HG03066 (cell line): ENCODE measurements around the gene NT5M.
"Not testable (repeated sequence)": the region's sequence is repeated elsewhere in the genome, so short reads cannot be mapped to it uniquely, and the experiment has no call there.

ENCODE experiments used
- ATAC-seq: cut with Tn5 transposase; IDR thresholded peaks from one replicate; pipeline ENCODE4 v1.9.1; 2021; ENCODE audit warnings: low read depth; ENCODE audit not compliant: unreplicated experiment

Gene NT5M

GRCh38 chr17:17300624-17301568 is 2.3 kb upstream of the NT5M start:
- no peak for ATAC-seq

- ATAC-seq = not testable (repeated sequence)
These were observed 1.5 kb upstream of the NT5M start for GRCh38 chr17:17301659-17302058.

GRCh38 chr17:17303847-17304490 is 796 bp downstream of the NT5M start:
- no peak for ATAC-seq

- no peak for ATAC-seq
These were observed 1.4 kb downstream of the NT5M start for GRCh38 chr17:17304521-17304985.

DNA sequence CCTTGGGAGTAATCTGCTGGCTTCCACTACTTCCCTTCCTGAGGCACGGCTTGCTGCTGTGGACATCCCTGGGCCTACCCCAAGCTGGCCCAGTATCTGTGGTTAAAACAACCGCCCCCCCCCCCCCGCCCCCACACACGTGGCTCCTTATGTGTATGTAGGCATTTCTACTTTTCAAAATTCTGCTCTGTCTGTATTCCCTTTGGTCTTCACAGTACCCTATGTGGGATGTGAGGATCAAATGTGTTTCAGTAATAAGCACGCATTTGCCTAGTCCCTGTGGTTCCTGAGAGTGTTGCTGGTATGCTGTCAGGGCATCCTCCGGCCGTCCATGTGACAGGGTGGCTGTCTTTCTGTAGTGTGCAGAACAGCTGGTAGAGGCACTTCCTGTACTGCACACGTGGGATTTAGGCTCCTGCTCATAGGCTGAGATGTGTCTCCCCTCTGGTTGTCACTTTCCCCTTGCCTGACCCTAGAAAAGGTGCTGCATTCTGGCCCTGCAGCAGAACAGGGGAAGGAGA is 2.2 kb downstream of the NT5M start:
- peak; percentile 72 for ATAC-seq

GRCh38 chr17:17309356-17309755 is 6.2 kb downstream of the NT5M start:
- no peak for ATAC-seq

- no peak for ATAC-seq
These were observed 10.3 kb downstream of the NT5M start for GRCh38 chr17:17313350-17313991.

- ATAC-seq = no peak
These were observed 11.4 kb downstream of the NT5M start for GRCh38 chr17:17314501-17315071.

GRCh38 chr17:17315142-17315821 is 12.1 kb downstream of the NT5M start:
- ATAC-seq = no peak

GRCh38 chr17:17320188-17320910 is 17.2 kb downstream of the NT5M start:
- ATAC-seq = no peak

DNA sequence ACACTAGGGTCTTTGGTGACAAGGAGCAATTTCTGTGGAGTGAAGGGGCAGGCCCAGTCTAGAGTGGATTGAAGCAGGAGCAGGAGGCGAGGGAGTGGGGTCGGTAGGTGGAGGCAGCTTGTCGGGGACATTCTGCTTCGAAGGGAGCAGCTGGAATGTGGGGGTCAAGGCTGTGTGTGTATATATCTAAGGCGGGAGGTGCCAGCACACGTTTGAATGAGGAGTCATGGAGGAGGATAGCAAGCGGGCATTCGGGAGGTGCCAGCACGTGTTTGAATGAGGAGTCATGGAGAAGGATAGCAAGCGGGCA is 17.7 kb downstream of the NT5M start:
- no peak for ATAC-seq

- no peak for ATAC-seq
These were observed 18.3 kb downstream of the NT5M start for GRCh38 chr17:17321356-17322025.

- no peak for ATAC-seq
These were observed 19.6 kb downstream of the NT5M start for GRCh38 chr17:17322516-17323510.

DNA sequence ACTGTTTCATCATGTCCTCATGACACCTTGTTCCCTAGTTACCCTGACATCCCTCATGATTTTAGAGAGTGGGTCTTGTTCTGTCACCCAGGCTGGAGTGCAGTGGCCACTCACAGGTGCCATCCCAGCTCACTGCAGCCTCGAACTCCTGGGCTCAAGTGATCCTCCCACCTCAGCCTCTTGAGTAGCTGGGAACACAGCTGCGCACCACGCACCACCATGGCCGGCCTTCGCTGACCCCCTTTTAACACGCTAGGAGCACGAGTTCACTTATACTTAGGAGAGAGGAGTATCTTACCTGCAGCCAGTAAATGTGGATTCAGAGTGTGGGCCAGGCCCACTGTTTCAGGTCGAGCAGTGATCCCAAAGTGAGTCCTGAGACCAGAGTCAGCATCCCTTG is 21.4 kb downstream of the NT5M start:
- ATAC-seq = no peak

DNA sequence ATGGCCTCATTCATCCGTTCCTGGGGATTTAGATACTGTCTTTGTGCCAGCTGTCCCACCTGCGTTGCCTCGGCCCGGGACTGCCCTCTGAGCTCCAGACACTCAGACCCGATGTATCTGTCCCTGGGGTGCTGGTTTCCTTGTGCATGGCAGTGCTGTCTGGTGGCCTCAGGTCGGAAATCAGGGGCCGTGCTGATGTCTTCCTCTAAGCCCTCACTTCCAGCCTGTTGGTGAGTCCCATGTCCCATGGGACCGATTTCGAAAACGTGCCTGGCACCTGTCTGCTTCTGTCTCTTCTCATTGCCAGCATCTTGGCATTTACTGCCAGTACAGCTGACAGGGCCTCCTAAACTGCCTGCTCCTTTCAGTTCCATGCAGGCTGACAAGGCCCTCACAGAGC is 22.1 kb downstream of the NT5M start:
- ATAC-seq = no peak

DNA sequence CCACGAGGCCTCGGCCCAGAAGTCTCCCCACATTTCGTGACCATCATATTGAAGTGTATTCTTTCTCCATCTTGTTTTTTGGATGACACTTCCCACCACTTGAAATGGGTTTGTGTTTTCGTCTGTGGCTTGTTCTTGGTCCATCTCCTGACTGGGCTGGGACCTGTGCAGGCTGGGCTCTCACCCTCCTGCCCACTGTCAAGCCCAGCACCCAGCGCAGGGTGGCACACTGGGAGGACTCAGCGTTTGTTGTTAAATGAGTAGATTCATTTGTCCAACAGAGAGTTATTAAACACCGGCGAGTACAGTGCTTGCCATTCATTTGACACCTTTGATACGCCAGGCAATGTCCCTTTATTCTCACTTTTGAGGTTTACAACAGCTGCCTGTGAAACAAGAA is 22.6 kb downstream of the NT5M start:
- no peak for ATAC-seq

- ATAC-seq = no peak
These were observed 23.2 kb downstream of the NT5M start for GRCh38 chr17:17326275-17326875.

GRCh38 chr17:17328251-17328650 is 25.1 kb downstream of the NT5M start:
- ATAC-seq = no peak
